Calu3 (cell line): ENCODE measurements around the gene PLXNB3. TPM values are rescaled to one million over a fixed set of nuclear protein-coding genes. Genes with fewer than 3 reads are reported as not detected.

Experiments
- BruUV-seq: library from RNA; stranded (reverse); fragments of 400-500 nt; replicated peaks from 2 replicates; lab custom pipeline; 2021; lab: Mats Ljungman, UMichigan
- CTCF ChIA-PET: fragments of 300-600 bp; sonication (Branson Sonifier 250); formaldehyde crosslinking; loops from one replicate; lab custom pipeline; 2022; ENCODE audit warnings: antibody characterized with exemption; lab: Charles Lee
- DNase-seq: peaks from one replicate; pipeline ENCODE4 v3.0.0; 2022
- H3K27ac Mint-ChIP-seq: one replicate; pipeline ENCODE4 v1.8.0; 2022; ENCODE audit warnings: mixed read lengths; ENCODE audit not compliant: unreplicated experiment
- H3K27me3 Mint-ChIP-seq: one replicate; pipeline ENCODE4 v1.8.0; 2022; ENCODE audit warnings: mixed read lengths; ENCODE audit not compliant: unreplicated experiment
- H3K36me3 Mint-ChIP-seq: one replicate; pipeline ENCODE4 v1.8.0; 2022; ENCODE audit warnings: mild to moderate bottlenecking, moderate library complexity, mixed read lengths; ENCODE audit not compliant: insufficient read depth, unreplicated experiment
- H3K4me1 Mint-ChIP-seq: one replicate; pipeline ENCODE4 v1.8.0; 2022; ENCODE audit warnings: mild to moderate bottlenecking, low read depth, mixed read lengths; ENCODE audit not compliant: unreplicated experiment
- H3K4me3 Mint-ChIP-seq: one replicate; pipeline ENCODE4 v1.8.0; 2022; ENCODE audit warnings: mild to moderate bottlenecking, low read depth, moderate library complexity, mixed read lengths; ENCODE audit not compliant: unreplicated experiment
- H3K9me3 Mint-ChIP-seq: one replicate; pipeline ENCODE4 v1.8.0; 2022; ENCODE audit warnings: low read depth, mixed read lengths; ENCODE audit not compliant: unreplicated experiment
- intact Hi-C: fragments of 100-400 bp; cut with micrococcal nuclease; formaldehyde crosslinking; loops from one replicate; pipeline ENCODE4 v1.10.0; 2022; ENCODE audit not compliant: unreplicated experiment
- total RNA-seq: library from RNA; stranded (reverse); gene quantifications from 2 replicates; pipeline ENCODE4 v1.2.3, GENCODE V29; 2022
- TF ChIP-seq, protein P1 (sequence below): fragments of 200-600 bp; IDR thresholded peaks from one replicate; pipeline ENCODE4 v1.8.0; 2022; ENCODE audit warnings: antibody characterized with exemption; ENCODE audit not compliant: unreplicated experiment

PLXNB3 gene
- total RNA-seq, 1 experiment from 2014 or later, result 37.5 TPM

DNA sequence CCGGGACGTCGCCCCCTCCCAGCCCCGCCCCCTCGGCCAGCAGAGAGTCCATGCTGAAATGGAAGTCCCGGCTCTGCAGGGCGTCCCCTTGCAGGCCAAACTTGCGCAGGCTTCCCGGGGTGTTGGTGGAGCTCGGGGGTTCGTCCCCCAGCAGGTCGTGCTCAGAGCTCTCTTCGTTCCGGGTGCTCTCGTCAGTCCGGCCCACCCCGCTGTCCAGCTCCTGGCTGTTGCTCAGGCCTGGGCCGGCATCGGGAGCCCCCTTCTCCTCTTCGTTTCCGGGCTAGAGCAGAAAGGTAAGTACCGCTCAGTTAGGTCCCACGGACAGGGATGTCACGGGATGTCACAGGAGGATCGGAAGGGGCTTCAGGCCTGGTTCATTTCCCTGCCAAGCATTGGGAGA lies 40.6 kb downstream of the PLXNB3 start:
- DNase-seq, result no peak
- H3K9me3 Mint-ChIP-seq, result no peaks in the 10 kb centered on the region
- H3K27me3 Mint-ChIP-seq, result peaks cover 61% of the 10 kb centered on the region
- no peak overlapping the region for H3K4me3 Mint-ChIP-seq
- no peaks in the 10 kb centered on the region for H3K4me1 Mint-ChIP-seq
- H3K36me3 Mint-ChIP-seq, result peaks cover 22% of the 10 kb centered on the region
- BruUV-seq, result no TSS peak
- no peak overlapping the region for H3K27ac Mint-ChIP-seq
- intact Hi-C loops, result no loop called here
- TF ChIP-seq, protein P1, sequence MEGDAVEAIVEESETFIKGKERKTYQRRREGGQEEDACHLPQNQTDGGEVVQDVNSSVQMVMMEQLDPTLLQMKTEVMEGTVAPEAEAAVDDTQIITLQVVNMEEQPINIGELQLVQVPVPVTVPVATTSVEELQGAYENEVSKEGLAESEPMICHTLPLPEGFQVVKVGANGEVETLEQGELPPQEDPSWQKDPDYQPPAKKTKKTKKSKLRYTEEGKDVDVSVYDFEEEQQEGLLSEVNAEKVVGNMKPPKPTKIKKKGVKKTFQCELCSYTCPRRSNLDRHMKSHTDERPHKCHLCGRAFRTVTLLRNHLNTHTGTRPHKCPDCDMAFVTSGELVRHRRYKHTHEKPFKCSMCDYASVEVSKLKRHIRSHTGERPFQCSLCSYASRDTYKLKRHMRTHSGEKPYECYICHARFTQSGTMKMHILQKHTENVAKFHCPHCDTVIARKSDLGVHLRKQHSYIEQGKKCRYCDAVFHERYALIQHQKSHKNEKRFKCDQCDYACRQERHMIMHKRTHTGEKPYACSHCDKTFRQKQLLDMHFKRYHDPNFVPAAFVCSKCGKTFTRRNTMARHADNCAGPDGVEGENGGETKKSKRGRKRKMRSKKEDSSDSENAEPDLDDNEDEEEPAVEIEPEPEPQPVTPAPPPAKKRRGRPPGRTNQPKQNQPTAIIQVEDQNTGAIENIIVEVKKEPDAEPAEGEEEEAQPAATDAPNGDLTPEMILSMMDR, result no peak
- CTCF ChIA-PET, result interaction anchor here (0.6 kb wide), 1 partner anchor 138 kb away, joined by 6 read pairs; no protein-coding TSS in a partner anchor

DNA sequence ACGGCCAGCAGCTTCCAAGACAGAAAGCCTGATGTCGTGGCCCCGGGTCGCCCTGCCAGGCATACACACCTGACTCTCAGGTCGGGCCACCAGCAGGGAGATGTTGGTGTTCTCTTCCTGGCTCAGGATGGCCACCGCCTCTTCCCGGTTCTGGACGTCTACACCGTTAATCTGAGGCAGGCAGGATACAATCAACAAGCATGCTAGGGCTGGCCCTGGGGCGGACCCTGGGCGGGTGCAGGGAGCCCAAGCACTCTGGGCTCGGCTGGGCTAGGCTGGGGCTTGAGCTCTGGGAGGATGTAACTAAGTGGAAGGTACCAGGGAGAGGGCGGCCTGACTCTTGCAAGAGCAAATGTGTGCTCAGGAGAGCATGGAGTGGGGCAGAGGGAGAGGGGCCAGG lies 41.4 kb downstream of the PLXNB3 start:
- intact Hi-C loops, result no loop called here
- no peak overlapping the region for H3K4me3 Mint-ChIP-seq
- H3K4me1 Mint-ChIP-seq, result no peaks in the 10 kb centered on the region
- no peak overlapping the region for H3K27ac Mint-ChIP-seq
- peaks cover 69% of the 10 kb centered on the region for H3K27me3 Mint-ChIP-seq
- DNase-seq, result no peak
- TF ChIP-seq, protein P1, result no peak
- no TSS peak for BruUV-seq
- H3K36me3 Mint-ChIP-seq, result peaks cover 14% of the 10 kb centered on the region
- CTCF ChIA-PET, result no interaction called here
- no peaks in the 10 kb centered on the region for H3K9me3 Mint-ChIP-seq

DNA sequence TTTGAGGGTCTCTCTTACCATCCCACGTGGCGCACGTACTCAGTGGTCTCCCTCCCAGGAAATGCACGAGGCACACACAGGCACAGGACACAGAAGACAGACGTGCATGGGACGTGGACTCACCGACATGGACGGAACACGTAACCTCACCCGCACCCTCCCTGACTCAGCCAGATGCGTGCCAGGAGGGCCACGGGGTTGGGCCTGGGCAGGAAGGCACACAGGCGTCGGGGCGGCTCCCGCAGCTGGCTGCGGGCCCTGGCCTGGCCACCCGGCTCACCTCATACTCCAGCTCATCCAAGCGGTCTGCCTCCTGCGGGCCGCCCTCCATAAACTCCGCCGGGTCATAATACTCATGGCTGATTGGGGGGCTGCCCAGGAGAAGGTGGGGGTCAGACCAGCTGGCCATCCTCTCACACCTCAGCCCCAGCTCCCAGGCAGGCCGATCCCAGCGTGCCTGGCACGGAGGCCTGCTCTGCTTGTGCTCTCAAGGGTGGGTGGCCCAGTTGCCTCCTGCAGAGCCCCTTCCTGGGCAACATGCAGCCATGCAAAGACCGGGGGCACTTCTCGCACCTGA lies 43.0 kb downstream of the PLXNB3 start:
- CTCF ChIA-PET, result interaction anchor here (0.6 kb wide), 1 partner anchor 43 kb away, joined by 4 read pairs; no protein-coding TSS in a partner anchor

DNA sequence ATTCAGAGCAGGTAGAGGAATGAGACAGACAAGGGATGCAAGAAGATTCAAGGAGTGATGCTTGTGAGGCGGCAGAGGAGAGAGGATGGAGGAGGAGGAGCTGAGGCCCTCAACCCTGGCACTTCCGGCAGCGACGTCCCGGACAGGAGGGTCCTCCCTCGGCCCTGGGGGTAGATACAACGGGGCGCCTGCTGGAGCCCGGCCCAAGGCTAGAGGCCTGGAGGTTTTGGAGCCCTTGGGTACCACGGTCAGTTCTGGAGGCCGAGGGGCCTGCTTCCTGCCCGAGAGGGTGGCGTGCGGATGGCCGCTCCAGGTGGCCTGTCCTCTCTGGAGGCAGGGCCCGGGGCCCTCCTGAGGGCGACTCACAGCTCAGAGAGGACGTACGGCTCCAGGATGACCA lies 43.9 kb downstream of the PLXNB3 start:
- no peak for DNase-seq
- Mint-ChIP-seq H3K27me3 (peaks cover 85% of the 10 kb centered on the region), H3K27ac (no peak overlapping the region), H3K4me3 (no peak overlapping the region), H3K36me3 (peaks cover under 1% of the 10 kb centered on the region), H3K9me3 (no peaks in the 10 kb centered on the region), H3K4me1 (no peaks in the 10 kb centered on the region)
- intact Hi-C loops, result no loop called here
- no TSS peak for BruUV-seq
- TF ChIP-seq, protein P1, result no peak
- CTCF ChIA-PET, result no interaction called here

More for the DNA sequence above, 43.0 kb downstream of the PLXNB3 start:
- DNase-seq, result no peak
- Mint-ChIP-seq H3K4me1 (no peaks in the 10 kb centered on the region), H3K27ac (no peak overlapping the region), H3K4me3 (no peak overlapping the region), H3K27me3 (peaks cover 84% of the 10 kb centered on the region), H3K36me3 (peaks cover 4% of the 10 kb centered on the region), H3K9me3 (no peaks in the 10 kb centered on the region)
- TF ChIP-seq, protein P1, result no peak
- BruUV-seq, result no TSS peak
- intact Hi-C loops, result no loop called here
